HCT116 (cell line): ENCODE measurements around the gene TTC19. TPM values are rescaled to one million over a fixed set of nuclear protein-coding genes. Genes with fewer than 3 reads are reported as not detected.

Source experiments
- ATAC-seq: fragments of 200-7000 bp; cut with Tn5 transposase; 2 replicates; pipeline ENCODE4 v1.9.1; 2020; ENCODE audit warnings: mild to moderate bottlenecking, moderate library complexity
- BruUV-seq: library from RNA; stranded (reverse); fragments of 400-500 nt; replicated peaks from 2 replicates; lab custom pipeline; 2021; lab: Mats Ljungman, UMichigan
- CTCF ChIA-PET: fragments of 300-600 bp; sonication (Branson Sonifier 250); formaldehyde crosslinking; loops from one replicate; lab custom pipeline; 2021; ENCODE audit warnings: antibody characterized with exemption; lab: Charles Lee
- POLR2A ChIA-PET: fragments of 300-600, 350-600 bp; sonication (Branson Sonifier 250); formaldehyde crosslinking; loops from one replicate; lab custom pipeline; 2021; ENCODE audit warnings: antibody characterized with exemption; lab: Charles Lee
- RAD21 ChIA-PET, 2 experiments: fragments of 300-600 bp; sonication (Branson Sonifier 250); formaldehyde crosslinking; loops; one replicate each; lab custom pipeline; 2023; ENCODE audit warnings: low total read pairs in 2 of 2; ENCODE audit not compliant: uncharacterized antibody in 2 of 2, unreplicated experiment in 2 of 2, low non-redundant PET in 1 of 2; lab: Charles Lee
- DNase-seq: peaks from one replicate; pipeline ENCODE4 v3.0.0-alpha.2; 2010; ENCODE audit warnings: low read depth, low spot score
- H2AFZ ChIP-seq: fragments of 200-600 bp; shearing (Covaris generic), sonication (generic); 2 replicates; pipeline ENCODE4 v1.6.1; 2017; ENCODE audit warnings: low read depth, mixed run types, mixed read lengths, antibody characterized with exemption, low read length; ENCODE audit not compliant: poor library complexity, severe bottlenecking
- H3K27ac ChIP-seq: 2 replicates; pipeline ENCODE4 v1.5.1; 2012; ENCODE audit warnings: low read depth, low read length
- H3K27me3 ChIP-seq: fragments of 200-600 bp; sonication (generic); 2 replicates; pipeline ENCODE4 v1.6.1; 2016; ENCODE audit warnings: mixed run types, low read length, mixed read lengths; ENCODE audit not compliant: insufficient read depth
- H3K36me3 ChIP-seq, 2 experiments: fragments of 200-500 bp in 1 of 2; fragments of 200-600 bp in 1 of 2; sonication (Bioruptor generic) in 1 of 2; sonication (generic) in 1 of 2; 2 replicates each; pipeline versions ENCODE4 v1.5.1 to v1.6.1; 2014 to 2016; ENCODE audit warnings: low read length in 2 of 2, inconsistent platforms in 1 of 2, mixed read lengths in 1 of 2, mixed run types in 1 of 2; ENCODE audit not compliant: insufficient read depth in 2 of 2, control insufficient read depth in 1 of 2
- H3K4me1 ChIP-seq, 2 experiments: fragments of 200-600 bp in 1 of 2; sonication (generic) in 1 of 2; 2 replicates each; pipeline versions ENCODE4 v1.5.1 to v1.6.1; 2012 to 2017; ENCODE audit warnings: low read length in 2 of 2, inconsistent platforms in 1 of 2, mild to moderate bottlenecking in 1 of 2, mixed read lengths in 1 of 2, mixed run types in 1 of 2, moderate library complexity in 1 of 2; ENCODE audit not compliant: insufficient read depth in 2 of 2, control insufficient read depth in 1 of 2
- H3K4me2 ChIP-seq: fragments of 200-600 bp; sonication (generic); 2 replicates; pipeline ENCODE4 v1.6.1; 2017; ENCODE audit warnings: mixed run types, low read length, mixed read lengths
- H3K4me3 ChIP-seq, 2 experiments: fragments of 200-600 bp in 1 of 2; sonication (generic) in 1 of 2; replicated peaks in 1 of 2; 2 replicates each; pipeline ENCODE4 v1.5.1; 2011 to 2016; ENCODE audit warnings: low read length in 2 of 2, control low read depth in 1 of 2, low read depth in 1 of 2, mild to moderate bottlenecking in 1 of 2, mixed read lengths in 1 of 2, mixed run types in 1 of 2
- H3K79me2 ChIP-seq: fragments of 200-600 bp; sonication (generic); 2 replicates; pipeline ENCODE4 v1.6.1; 2017; ENCODE audit warnings: mild to moderate bottlenecking, mixed run types, low read length, moderate library complexity, mixed read lengths; ENCODE audit not compliant: insufficient read depth
- H3K9ac ChIP-seq: fragments of 200-600 bp; sonication (generic); 2 replicates; pipeline ENCODE4 v1.6.1; 2016; ENCODE audit warnings: low read length, mixed read lengths
- H3K9me2 ChIP-seq: fragments of 200-600 bp; sonication (generic), shearing (Covaris generic); 2 replicates; pipeline ENCODE4 v1.6.1; 2017; ENCODE audit warnings: mixed run types, mild to moderate bottlenecking, moderate library complexity; ENCODE audit not compliant: insufficient read depth
- H3K9me3 ChIP-seq, 2 experiments: fragments of 200-500 bp in 1 of 2; fragments of 200-600 bp in 1 of 2; sonication (Bioruptor generic) in 1 of 2; sonication (generic) in 1 of 2; 2 replicates each; pipeline ENCODE4 v1.6.1; 2014 to 2017; ENCODE audit warnings: low read length in 2 of 2, mixed read lengths in 2 of 2, inconsistent platforms in 1 of 2, low read depth in 1 of 2, mild to moderate bottlenecking in 1 of 2, mixed run types in 1 of 2, moderate library complexity in 1 of 2; ENCODE audit not compliant: control insufficient read depth in 1 of 2, insufficient read depth in 1 of 2
- H4K20me1 ChIP-seq: fragments of 200-600 bp; sonication (generic), shearing (Covaris generic); 2 replicates; pipeline ENCODE4 v1.6.1; 2017; ENCODE audit warnings: mixed run types, mild to moderate bottlenecking, moderate library complexity; ENCODE audit not compliant: insufficient read depth
- EGR1 ChIP-seq: IDR thresholded peaks from 2 replicates; pipeline ENCODE4 v1.6.1; 2012; ENCODE audit warnings: low read depth
- ELF1 ChIP-seq: IDR thresholded peaks from 2 replicates; pipeline ENCODE4 v1.6.1; 2012; ENCODE audit warnings: low read depth, borderline replicate concordance
- EZH2 ChIP-seq: fragments of 200-600 bp; sonication (generic); IDR thresholded peaks from 2 replicates; pipeline ENCODE4 v1.6.1; 2017; ENCODE audit warnings: antibody characterized with exemption, mixed run types
- SIN3A ChIP-seq: IDR thresholded peaks from 2 replicates; pipeline ENCODE4 v1.6.1; 2012; ENCODE audit warnings: low read depth
- TCF7L2 ChIP-seq: IDR thresholded peaks from 2 replicates; pipeline ENCODE4 v1.7.0; 2011; ENCODE audit warnings: borderline replicate concordance, inconsistent platforms; ENCODE audit not compliant: insufficient read depth, insufficient read length; ENCODE audit errors: extremely low read depth
- ZNF274 ChIP-seq: fragments of 200-500 bp; sonication (Bioruptor generic); IDR thresholded peaks from 2 replicates; pipeline ENCODE4 v1.6.1; 2014; ENCODE audit warnings: mild to moderate bottlenecking, low read depth, low read length, inconsistent platforms
- intact Hi-C: fragments of 100-400 bp; cut with micrococcal nuclease; formaldehyde crosslinking; loops from 2 replicates; pipeline ENCODE4 v1.10.0; 2022
- total RNA-seq: library from RNA; stranded (reverse); gene quantifications from one replicate; pipeline ENCODE4 v1.2.1, GENCODE V29; 2021; ENCODE audit not compliant: unreplicated experiment
- TF ChIP-seq, protein P1 (sequence below): IDR thresholded peaks from 2 replicates; pipeline ENCODE4 v1.6.1; 2012

The TTC19 gene
- total RNA-seq, 1 experiment from 2014 or later = 61.3 TPM

- no peak for TF ChIP-seq ZNF274
- TF ChIP-seq, protein P1, sequence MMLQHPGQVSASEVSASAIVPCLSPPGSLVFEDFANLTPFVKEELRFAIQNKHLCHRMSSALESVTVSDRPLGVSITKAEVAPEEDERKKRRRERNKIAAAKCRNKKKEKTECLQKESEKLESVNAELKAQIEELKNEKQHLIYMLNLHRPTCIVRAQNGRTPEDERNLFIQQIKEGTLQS = no peak
- TF ChIP-seq TCF7L2 = no peak
- TF ChIP-seq SIN3A = no peak; the same call in 1 of the 2 replicates
These were observed 1.7 kb downstream of the TTC19 start (continued) for GRCh38 chr17:16001226-16001897.

DNA sequence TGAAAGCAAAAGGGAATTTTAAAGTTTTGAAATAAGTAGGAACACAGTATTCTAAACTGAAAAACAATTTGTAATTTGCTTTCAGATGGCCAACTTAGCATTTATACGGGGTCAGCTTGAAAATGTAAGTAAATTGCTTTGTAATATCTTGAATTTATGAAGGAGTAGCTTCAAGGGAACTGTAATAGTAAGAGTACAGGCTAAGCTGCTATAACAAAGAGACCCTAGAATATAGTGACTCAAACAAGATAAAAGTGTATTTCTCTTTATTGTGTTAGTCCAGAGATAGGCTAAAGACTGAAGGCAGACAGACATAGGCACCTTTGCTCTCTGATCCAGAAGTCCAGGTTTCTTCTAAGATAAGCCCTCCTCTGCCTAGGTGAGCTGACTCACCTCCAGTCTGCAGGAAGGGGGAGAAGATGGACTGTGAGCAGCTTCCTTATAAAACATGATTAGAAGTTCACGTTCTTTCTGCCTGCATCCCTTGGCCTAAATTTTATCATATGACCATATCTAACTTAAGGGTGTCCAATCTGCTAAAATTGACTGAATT lies 3.2 kb downstream of the TTC19 start:
- TF ChIP-seq EZH2 = no peak
- TF ChIP-seq ELF1 = no peak
- no peak for TF ChIP-seq EGR1
- Histone ChIP-seq H3K4me1 (peaks cover 10 to 20% of the 10 kb centered on the region in 2 experiments; a peak in 3 of 4 replicates), H3K79me2 (peaks cover 79% of the 10 kb centered on the region), H3K4me3 (no peak overlapping the region), H3K9me3 (peaks cover 0 to 7% of the 10 kb centered on the region in 2 experiments; a peak in 1 of 4 replicates), H3K27me3 (no peaks in the 10 kb centered on the region), H4K20me1 (no peaks in the 10 kb centered on the region), H3K27ac (no peak overlapping the region), H3K36me3 (peaks cover 50 to 73% of the 10 kb centered on the region in 2 experiments), H2AFZ (no peak overlapping the region), H3K9ac (no peak overlapping the region), H3K9me2 (no peaks in the 10 kb centered on the region), H3K4me2 (no peak overlapping the region)
- BruUV-seq = no TSS peak
- ChIA-PET CTCF (no interaction called here), POLR2A (interaction anchor here (0.7 kb wide), 1 partner anchor 436 kb away, joined by 6 read pairs; no protein-coding TSS in a partner anchor), RAD21 (no interaction called here)
- no peak for ATAC-seq
- DNase-seq = no peak
- intact Hi-C loops = no loop called here
